ENCODE results near the gene TLR2.
"Not testable (repeated sequence)": the region's sequence is repeated elsewhere in the genome, so short reads cannot be mapped to it uniquely, and the experiment has no call there.

Gene TLR2

GRCh38 chr4:153663667-153664066 is 20.4 kb upstream of the TLR2 start:
- no peak for DNase-seq

- DNase-seq, result not testable (repeated sequence)
Observed at GRCh38 chr4:153666505-153666904, 17.6 kb upstream of the TLR2 start.

- DNase-seq, result no peak
Observed at GRCh38 chr4:153668647-153669046, 15.4 kb upstream of the TLR2 start.

DNA sequence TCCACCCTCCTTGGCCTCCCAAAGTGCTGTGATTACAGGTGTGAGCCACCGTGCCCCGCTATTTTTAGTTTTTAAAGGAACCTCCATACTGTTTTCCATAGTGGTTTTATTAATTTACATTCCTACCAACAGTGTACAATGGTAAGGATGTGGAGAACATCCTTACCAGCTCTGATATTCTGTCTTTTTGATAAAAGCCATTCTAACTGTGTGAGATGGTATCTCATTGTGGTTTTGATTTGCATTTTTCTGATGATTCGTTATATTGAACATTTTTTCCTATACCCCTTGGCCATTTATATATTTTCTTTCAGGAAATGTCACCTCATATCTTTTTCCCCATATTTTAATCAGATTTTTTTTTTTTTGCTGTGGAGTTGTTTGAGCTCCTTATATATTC is 14.2 kb upstream of the TLR2 start:
- DNase-seq, result no peak

DNA sequence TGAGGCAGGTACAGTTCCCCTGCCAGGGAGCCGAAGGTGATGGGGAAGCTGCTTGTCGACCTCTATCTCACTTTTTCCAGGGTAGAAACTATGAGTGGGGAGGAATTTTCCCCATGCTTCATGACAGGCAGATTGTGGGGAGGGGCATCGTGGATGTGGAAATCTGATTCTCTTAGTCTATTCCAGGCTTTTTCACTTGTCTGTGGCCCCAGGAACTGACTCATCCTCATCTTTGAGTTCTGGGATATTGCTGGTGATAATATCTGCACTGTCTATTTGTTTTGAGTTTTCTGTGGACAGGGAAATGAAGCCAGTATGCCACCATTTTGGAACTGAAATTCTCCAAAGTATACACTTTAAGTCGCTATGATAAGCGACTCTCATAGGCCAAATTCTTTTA is 7.6 kb upstream of the TLR2 start:
- DNase-seq, result no peak

DNA sequence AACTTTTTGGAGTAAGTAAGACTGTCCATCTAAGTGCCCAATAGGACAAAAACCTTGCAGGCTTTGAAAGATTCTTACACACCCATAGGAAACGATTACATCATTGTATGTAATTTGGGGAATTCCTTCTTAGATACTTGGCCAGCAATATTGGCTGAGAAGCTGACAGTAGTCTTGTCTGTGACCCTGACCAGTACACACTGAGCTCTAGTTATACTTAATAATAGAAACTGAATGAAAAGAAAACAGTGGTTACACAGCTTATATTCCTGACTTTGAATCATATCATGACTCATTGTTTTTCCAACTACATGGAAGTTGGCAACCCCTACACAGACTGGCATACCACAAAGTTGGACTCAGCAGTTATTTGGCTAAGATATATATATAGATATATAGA is 7.1 kb upstream of the TLR2 start:
- DNase-seq, result no peak

- DNase-seq, result no peak
Observed at GRCh38 chr4:153679486-153679885, 4.6 kb upstream of the TLR2 start.

DNA sequence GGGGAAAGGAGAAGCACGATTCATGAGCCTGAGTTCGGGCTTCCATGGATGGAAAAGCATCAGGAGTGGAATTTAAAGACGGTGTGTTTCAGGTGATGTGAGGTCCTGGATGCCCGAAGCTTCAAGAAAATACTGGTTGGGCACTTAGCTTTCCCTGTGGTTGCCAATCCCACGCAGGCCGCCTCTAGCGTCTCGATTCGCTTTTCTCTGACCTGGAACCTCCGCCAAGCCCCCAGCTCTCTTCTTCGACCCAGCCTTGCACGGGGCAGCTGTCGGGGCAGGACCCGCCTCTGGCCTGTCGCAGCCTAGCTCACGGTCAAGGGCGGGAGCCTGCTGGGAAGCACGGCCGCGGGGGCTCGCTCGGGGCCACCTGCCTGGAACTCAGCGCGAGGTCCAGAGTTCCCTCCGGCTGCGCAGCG is 308 bp upstream of the TLR2 start:
- no peak for DNase-seq

- DNase-seq, result no peak
Observed at GRCh38 chr4:153684971-153685371, 891 bp downstream of the TLR2 start.

DNA sequence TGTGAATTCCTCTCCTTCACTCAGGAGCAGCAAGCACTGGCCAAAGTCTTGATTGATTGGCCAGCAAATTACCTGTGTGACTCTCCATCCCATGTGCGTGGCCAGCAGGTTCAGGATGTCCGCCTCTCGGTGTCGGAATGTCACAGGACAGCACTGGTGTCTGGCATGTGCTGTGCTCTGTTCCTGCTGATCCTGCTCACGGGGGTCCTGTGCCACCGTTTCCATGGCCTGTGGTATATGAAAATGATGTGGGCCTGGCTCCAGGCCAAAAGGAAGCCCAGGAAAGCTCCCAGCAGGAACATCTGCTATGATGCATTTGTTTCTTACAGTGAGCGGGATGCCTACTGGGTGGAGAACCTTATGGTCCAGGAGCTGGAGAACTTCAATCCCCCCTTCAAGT is 20.4 kb downstream of the TLR2 start:
- DNase-seq, result no peak

DNA sequence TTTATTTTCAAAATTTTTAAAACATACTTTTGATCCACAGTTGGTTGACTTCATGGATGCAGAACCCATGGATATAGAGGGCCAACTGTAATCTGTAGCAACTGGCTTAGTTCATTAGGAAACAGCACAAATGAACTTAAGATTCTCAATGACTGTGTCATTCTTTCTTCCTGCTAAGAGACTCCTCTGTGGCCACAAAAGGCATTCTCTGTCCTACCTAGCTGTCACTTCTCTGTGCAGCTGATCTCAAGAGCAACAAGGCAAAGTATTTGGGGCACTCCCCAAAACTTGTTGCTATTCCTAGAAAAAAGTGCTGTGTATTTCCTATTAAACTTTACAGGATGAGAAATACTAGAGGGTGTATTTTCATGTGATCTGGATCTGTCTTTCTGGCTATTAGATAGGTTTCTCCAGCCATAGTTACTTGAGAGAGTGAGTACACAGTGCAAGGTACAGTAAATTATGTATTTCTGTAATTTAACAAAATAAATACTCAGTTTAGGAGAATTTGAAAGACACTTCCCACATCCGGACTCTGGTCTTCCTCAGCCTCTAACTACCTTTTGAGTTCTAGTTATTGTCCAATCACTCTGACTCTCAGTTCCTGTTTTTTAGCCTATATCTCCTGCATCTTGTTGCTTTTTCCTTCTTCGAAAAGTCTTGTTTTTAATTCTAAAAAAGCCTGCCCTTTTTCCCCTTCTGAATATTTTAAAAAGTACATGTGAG is 21.8 kb downstream of the TLR2 start:
- DNase-seq, result peak; percentile 92

- peak; percentile 73 for DNase-seq
Observed at GRCh38 chr4:153706519-153706918, 22.4 kb downstream of the TLR2 start.

- DNase-seq, result no peak
Observed at GRCh38 chr4:153710681-153711080, 26.6 kb downstream of the TLR2 start.

DNA sequence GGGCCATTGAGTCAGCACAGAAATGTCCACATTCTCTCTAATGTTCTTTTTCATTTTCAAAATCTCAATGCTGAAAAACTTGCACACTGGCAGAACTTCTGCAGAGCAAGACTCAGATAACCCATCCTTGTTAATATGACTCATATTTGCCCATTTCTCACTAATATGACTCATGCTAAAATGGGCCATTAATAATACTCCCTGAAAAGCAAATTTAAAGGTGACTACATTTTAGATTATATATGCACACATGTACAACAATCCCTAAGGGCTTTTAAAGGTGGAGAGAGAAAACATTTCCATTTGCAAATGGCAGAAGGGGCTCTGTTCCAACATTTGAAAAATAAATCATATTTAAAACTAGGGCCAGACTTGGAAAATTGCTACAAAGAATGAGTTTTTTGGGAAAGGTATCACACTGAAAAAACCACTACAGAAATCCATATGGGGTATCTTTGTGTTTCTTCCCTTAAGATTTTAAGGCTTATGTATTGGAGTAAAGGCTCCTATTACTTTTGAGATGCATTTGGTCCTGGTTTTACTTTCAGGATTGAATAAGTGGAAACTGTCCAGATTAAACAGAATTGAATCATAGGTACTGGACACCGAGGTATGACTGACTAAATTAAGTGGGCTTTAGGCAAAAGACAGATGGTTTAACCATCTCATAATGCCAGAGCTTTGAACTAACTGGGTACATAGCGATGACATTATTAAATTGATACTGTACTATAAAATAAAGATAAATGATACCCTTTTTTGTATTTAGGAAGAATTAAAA is 30.0 kb downstream of the TLR2 start:
- DNase-seq, result no peak

GRCh38 chr4:153722036-153722435 is 38.0 kb downstream of the TLR2 start:
- peak; percentile 43 for DNase-seq

GRCh38 chr4:153724606-153725005 is 40.5 kb downstream of the TLR2 start:
- no peak for DNase-seq

GRCh38 chr4:153725136-153725830 is 41.2 kb downstream of the TLR2 start:
- peak; percentile 6 for DNase-seq

GRCh38 chr4:153725831-153726154 is 41.7 kb downstream of the TLR2 start:
- no peak for DNase-seq

DNA sequence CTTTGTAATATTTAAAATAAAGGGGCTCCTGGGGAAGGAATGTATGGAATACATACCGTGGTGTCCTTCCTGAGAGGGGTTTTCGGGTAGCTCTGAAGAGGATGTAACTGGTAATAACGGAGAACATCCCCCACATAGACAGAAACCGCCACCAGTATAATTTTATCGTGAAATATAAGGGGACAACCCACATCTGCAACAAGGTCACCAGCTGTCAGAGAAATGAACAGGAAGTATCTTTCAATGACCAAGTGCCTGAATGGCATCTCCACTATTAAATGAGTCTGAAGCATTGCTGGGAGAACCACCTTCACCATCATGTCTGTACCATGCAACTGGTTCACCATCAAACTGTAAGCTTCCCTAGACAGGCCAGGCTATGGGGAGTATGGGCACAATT is 44.1 kb downstream of the TLR2 start:
- peak; percentile 68 for DNase-seq

DNA sequence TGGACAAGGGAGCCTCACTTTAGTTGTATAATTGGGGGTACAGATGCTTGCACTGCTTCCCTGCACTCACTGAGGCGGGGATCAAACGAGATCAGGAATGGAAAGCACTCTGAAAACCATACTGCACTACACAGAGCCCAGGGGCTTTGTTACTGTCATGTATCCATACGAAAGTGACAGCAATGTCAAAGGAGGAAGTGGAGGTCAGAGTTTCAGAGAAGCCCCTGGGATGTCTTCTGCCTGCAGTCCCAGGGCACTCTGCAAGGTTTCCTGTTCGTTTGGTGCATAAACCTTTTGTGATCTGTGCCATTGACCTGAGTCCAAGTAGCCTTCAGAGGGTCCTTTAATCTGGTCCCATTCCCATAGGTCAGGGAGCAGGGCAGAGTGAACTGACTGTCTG is 44.6 kb downstream of the TLR2 start:
- peak; percentile 85 for DNase-seq

DNA sequence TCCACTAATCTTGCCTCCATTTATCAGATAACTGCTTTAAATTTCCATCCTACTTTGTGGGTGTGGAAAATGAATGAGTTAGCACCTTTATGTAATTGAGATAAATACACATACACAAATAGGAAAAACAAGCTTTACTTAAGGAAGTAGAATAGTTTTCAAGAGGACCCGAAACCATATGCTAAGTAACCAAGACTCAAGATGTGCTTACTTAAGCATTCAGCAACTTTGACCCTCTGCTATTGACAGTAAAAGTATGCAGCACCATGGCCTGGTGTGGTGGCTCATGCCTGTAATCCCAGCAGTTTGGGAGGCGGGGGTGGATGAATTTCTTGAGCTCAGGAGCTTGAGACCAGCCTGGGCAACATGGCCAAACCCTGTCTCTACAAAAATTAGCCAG is 45.8 kb downstream of the TLR2 start:
- DNase-seq, result peak; percentile 73

- peak; percentile 79 for DNase-seq
Observed at GRCh38 chr4:153731239-153731638, 47.2 kb downstream of the TLR2 start.

GRCh38 chr4:153733751-153734448 is 49.8 kb downstream of the TLR2 start:
- peak; percentile 39 for DNase-seq
